ENCODE measurements around the gene DNAH7.

The DNAH7 gene

DNA sequence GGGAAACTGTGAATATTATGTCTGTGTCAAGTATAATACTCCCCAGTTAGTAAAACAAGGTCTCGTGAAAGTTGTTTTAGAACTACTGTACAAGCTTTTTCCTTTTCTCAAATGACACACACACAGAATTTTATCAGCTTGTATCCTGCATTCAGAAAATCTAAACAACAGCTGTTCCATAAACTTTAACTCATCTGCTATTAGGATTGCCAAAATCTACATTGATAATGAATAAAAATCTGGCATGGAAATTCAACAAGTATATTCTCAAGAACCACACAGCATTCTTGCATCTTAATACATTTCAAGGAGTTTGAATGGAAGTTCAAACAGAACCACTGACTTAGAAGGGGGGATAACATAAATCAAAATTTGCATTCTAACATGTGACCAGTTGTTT, 260.4 kb downstream of the DNAH7 start:
- DNase-seq (ENCODE audit: low read depth), result no peak

- DNase-seq (ENCODE audit: low read depth), result no peak
These were observed 263.2 kb downstream of the DNAH7 start for GRCh38 chr2:195805283-195805976.

DNA sequence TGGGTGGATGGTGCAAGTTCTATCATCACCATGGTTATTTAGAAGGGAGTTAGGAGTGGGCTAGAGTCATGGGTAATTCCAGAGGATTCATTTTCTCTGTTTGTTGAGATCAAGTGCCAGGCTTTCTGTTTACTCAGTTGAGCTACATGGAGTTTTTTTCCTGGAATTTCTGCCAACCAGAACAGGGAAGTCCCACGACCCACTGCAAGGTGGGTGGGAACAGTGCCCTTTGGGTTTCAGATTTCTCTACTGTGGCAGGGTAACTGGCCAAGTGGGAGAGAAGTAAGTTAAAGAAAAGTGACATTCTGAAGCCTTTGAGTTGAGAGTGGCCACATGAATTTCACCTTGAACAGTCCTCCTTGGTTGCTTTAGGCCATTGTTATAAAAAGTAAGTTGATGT, 272.8 kb downstream of the DNAH7 start:
- DNase-seq (ENCODE audit: low read depth), result no peak

GRCh38 chr2:195793881-195794280, 274.8 kb downstream of the DNAH7 start:
- DNase-seq (ENCODE audit: low read depth), result no peak

GRCh38 chr2:195782156-195782555, 286.5 kb downstream of the DNAH7 start:
- no peak for DNase-seq (ENCODE audit: low read depth)

- DNase-seq (ENCODE audit: low read depth), result no peak
These were observed 289.1 kb downstream of the DNAH7 start for GRCh38 chr2:195779491-195779890.

DNA sequence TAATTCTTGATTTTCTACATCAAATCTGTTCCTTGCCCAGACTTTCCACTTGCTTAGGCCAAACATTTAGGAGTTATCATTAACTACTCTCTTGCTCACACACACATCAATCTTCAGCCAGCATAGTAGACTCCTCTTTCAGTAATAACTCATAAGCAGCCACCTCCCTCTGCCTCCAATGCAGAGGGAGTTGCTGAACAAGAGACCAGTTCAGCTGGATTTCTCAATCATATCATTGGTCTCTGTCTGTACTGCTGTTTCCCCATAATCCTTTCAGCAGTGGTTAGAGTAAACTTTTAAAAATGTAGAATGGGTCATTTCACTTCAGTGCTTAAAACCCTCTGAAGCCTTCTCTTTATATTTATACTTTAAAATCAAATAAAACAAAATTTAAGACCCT, 298.7 kb downstream of the DNAH7 start:
- no peak for DNase-seq (ENCODE audit: low read depth)

- no peak for DNase-seq (ENCODE audit: low read depth)
These were observed 300.2 kb downstream of the DNAH7 start for GRCh38 chr2:195768431-195768830.

DNA sequence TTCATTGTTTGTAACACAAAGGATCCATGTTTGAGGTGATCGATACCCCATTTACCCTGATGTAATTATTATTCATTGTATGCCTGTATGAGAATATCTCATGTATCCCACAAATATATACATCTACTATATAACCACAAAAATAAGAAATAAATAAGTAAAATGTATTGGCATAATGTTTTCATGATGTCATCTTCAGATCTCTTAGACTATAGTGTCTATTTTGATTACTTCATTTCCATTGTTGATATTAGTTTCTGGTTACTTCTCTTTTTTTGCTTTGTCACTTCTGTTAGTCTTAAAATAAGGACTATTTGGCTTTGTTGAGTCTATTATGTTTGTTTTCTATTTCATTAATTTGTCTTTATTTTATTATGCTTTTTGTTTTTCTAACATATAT, 301.9 kb downstream of the DNAH7 start:
- no peak for DNase-seq (ENCODE audit: low read depth)

DNA sequence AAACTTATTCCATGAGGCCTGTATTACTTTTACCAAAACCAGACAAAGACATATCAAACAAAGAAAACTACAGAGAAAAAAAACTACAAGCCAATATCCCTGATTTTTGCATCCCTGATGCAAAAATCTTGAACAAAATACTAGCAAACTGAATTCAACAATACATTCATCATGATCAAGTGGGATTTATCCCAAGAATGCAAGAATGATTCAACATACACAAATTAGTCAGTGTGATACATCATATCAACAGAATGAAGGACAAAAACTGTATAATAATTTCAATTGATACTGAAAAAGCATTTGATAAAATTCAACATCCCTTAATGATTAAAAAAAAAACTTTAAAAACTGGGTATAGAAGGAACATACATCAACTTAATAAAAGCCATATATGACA, 304.8 kb downstream of the DNAH7 start:
- DNase-seq (ENCODE audit: low read depth), result no peak

GRCh38 chr2:195759877-195760276, 308.8 kb downstream of the DNAH7 start:
- no peak for DNase-seq (ENCODE audit: low read depth)

DNA sequence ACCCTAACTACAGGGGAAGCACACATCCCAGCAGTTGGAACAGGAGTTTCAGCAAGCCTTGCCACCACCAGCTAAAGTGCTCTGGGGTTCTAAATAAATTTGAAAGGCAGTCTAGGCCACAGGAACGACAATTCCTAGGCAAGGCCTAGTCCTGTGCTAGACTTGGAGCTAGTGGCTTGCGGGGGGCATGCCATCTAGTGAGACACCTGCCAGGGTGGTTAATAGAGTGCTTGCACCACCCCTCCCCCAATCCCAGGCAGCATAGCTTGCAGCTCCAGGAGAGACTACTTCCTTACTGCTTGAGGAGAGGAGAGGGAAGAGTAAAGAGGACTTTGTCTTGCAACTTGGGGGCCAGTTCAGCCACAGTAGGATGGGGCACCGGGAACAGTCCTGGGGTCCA, 309.8 kb downstream of the DNAH7 start:
- no peak for DNase-seq (ENCODE audit: low read depth)

DNA sequence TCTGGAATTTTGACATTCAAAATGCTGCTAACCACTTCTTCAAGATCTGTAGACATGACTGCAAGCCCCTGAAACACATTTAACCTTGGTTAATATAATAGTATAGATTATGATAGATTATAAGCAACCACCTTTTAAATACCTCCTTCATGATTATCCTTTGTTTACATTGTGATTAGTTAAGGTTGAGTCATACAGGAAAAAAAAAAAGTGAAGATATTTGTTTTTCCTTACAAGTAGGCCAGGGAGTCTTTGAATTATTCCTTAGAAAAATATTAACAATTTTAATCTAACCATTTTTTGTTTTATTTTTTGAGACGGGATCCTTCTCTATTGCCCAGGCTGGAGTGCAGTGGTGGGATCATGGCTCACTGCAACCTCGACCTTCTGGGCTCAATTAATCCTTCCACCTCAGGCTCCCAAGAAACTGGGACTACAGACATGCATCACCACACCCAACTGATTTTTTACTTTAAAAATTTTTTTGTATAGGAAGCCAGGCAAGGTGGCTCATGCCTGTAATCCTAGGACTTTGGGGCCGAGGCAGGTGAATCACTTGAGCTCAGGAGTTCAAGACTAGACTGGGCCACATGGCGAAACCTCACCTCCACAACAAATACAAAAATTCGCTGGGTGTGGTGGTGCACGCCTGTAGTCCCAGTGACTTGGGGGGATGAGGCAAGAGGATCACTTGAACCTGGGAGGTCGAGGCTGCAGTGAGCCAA, 312.3 kb downstream of the DNAH7 start:
- no peak for DNase-seq (ENCODE audit: low read depth)

- no peak for DNase-seq (ENCODE audit: low read depth)
These were observed 327.4 kb downstream of the DNAH7 start for GRCh38 chr2:195741191-195741590.

GRCh38 chr2:195737511-195738325, 330.9 kb downstream of the DNAH7 start:
- no peak for DNase-seq (ENCODE audit: low read depth)

- no peak for DNase-seq (ENCODE audit: low read depth)
These were observed 333.3 kb downstream of the DNAH7 start for GRCh38 chr2:195735347-195735746.

GRCh38 chr2:195734931-195735330, 333.7 kb downstream of the DNAH7 start:
- DNase-seq (ENCODE audit: low read depth), result no peak

- DNase-seq (ENCODE audit: low read depth), result no peak
These were observed 334.2 kb downstream of the DNAH7 start for GRCh38 chr2:195734395-195734794.

GRCh38 chr2:195733831-195734230, 334.8 kb downstream of the DNAH7 start:
- no peak for DNase-seq (ENCODE audit: low read depth)

DNA sequence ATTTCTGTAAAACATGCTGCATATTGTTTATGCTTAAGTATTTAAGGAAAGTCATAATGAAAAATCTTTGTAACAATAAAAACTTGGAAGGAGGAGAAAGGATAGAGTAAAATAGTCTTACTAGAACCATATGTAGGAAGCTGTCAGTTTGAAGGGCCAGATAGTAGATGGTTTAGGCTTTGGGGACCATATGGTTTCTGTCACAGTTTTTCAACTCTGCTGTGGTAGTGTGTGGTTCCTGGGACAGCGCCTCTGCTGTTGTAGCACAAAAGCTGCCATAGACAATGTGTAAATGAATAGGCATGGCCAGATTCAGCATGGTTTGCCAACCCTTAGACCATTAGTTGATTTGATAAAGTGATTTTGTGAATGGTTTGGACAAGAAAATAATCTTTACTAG, 336.1 kb downstream of the DNAH7 start:
- no peak for DNase-seq (ENCODE audit: low read depth)

DNA sequence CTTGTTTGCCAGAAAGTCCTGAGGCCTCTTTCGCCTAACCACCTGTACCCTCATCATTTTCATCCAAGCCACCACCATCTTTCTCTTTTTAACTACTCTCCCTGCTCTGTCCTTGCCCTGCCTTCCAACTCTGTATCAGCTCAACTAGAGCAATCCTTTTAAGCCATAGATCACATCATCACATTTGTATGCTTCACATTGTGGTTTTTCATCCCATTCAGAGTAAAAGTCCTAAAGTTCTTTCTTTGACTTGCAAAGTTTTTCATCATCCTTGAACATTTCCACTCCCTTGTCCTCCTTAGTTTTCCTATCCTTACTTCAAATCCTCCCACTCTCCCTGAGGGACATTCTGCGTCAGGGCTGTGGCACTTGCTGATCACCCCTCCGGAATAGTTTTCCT, 337.7 kb downstream of the DNAH7 start:
- no peak for DNase-seq (ENCODE audit: low read depth)

DNA sequence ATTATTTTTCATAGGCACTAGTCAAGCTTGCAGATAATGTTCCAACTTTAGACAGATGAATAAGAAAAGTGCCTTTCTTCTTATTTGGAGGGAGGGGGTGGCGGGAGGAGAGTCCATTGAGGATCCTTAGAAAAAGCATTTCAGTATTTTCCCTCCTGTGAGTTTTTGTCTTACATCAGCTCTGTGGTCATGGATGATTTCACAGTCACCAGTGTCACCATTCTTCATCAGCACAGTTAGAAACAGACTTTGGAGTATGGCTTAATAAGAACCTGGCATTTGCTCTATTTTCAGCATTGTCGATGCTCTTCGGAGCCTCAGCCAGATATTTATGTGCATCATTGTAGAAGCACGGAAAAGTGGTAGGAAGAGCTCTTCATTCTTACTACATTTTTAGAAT, 341.5 kb downstream of the DNAH7 start:
- DNase-seq (ENCODE audit: low read depth), result no peak

GRCh38 chr2:195722075-195722474, 346.6 kb downstream of the DNAH7 start:
- no peak for DNase-seq (ENCODE audit: low read depth)

Measured in T-helper 22 cell (primary cell).